GM19397 (cell line): Measurements from ENCODE around the gene SEM1.
"Not testable (repeated sequence)": the region's sequence is repeated elsewhere in the genome, so short reads cannot be mapped to it uniquely, and the experiment has no call there.

Experiments
- ATAC-seq: cut with Tn5 transposase; IDR thresholded peaks from one replicate; pipeline ENCODE4 v1.9.1; 2021; ENCODE audit warnings: mild to moderate bottlenecking, moderate library complexity; ENCODE audit not compliant: unreplicated experiment

SEM1 gene

DNA sequence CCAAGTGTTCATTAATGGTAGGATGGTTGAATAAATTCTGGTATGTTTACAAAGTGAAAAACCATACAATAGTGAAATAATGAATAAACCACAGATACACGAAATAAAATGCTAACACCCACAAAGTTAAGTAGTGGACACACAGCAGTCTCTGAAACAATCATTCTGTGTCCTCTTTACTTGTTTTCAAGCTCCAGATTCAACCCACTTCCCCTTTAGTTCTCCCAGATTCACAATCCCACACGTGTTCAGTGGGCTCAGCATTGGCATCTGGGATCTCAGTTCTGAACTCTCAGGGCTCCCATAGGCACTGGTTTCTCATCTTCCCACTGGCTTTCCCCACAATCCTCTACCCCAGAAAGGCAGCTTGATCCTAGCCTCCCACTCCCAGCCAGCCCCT is 44.9 kb downstream of the SEM1 start:
- ATAC-seq: no peak

DNA sequence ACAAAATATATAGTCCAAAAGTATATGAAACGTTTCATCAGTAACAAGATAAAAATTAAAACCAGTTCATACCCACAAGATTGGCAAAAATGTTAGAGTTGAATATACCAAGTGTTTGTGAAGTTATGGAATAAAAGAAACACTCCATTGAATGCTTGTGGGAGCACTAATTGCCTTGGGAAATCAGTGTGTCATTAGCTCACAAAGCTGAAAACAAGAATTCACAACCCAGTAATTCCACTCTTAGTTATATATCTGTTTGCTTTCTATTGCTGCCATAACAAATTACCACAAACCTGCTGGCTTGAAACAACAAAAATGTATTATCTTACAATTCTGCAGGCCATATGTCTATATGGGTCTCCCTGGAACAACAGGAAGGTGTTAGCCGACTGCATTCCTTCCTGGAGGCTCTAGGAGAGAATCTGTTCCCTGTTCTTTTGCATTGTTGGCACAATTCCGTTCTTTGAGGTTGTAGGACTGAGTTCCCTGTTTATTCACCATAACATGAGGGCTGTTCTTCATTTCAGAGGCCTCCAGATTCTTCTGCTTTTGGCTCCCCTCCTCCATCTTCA is 45.7 kb downstream of the SEM1 start:
- no peak for ATAC-seq

- peak; percentile 94 for ATAC-seq
These were observed 46.2 kb downstream of the SEM1 start for GRCh38 chr7:96663457-96663856.

DNA sequence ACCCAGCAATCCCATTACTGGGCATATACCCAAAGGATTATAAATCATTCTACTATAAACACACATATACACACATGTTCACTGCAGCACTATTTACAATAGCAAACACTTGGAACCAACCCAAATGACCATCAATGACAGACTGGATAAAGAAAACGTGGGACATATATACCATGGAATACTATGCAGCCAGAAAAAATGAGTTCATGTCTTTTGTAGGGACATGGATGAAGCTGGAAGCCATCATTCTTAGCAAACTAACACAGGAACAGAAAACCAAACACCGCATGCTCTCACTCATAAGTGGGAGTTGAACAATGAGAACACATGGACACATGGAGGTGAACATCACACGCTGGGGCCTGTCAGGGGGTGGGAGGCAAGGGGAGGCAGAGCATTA is 47.5 kb downstream of the SEM1 start:
- not testable (repeated sequence) for ATAC-seq

GRCh38 chr7:96658022-96658412 is 51.6 kb downstream of the SEM1 start:
- ATAC-seq: no peak

DNA sequence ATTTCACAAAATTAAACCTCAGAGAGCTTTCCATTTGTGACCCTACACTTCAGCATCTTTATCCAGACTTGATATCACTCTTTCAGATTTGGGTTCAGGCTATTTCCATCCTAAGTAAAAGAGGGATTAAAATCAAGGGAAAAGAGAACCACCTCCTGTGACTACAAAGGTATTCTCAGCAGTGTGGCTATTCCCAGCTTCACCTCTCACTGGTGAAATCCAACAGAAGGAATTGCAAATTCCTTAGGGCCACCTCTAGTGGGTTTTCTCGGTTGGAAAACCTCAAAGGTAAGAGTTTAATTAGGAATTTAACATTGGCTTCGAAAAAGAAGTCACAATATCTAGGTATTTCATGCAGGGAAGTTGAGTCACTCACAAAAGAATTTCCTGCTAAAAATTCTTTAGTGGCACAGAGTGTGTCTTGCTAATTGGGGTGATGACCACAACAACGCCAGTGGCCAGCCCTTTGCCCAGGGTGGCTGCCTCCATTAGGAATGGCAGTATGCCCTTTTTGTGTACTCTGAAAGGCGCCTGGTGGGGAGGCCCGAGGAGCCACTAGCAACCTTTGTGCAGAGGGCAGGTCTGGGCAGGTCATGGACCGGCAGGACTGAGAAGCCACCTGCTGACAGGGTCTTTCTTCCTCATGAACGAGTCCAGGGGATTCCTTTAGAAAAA is 52.2 kb downstream of the SEM1 start:
- ATAC-seq: no peak

- no peak for ATAC-seq
These were observed 53.7 kb downstream of the SEM1 start for GRCh38 chr7:96655956-96656355.

GRCh38 chr7:96654630-96655188 is 54.9 kb downstream of the SEM1 start:
- no peak for ATAC-seq

GRCh38 chr7:96649981-96650380 is 59.7 kb downstream of the SEM1 start:
- no peak for ATAC-seq

DNA sequence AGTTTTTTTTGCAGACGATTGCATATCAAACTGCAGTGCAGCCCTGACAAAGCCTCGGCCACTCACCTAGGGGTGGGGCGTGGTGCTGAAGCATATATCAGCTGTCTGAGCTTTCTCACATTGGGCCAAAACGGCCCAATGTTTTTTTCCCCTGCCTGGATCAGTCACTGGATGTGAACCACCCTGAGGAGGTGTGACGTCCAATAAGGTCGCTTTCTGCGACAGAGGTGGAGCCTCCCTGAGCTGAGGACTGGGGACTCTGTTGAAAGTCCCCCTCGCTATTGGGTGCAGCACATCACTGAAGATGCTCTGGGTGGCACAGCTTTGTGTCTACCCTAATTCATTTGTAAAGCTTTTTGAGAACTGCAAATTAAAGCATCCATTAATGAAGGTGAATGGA is 60.9 kb downstream of the SEM1 start:
- ATAC-seq: no peak

- ATAC-seq: no peak
These were observed 61.9 kb downstream of the SEM1 start for GRCh38 chr7:96647733-96648132.

DNA sequence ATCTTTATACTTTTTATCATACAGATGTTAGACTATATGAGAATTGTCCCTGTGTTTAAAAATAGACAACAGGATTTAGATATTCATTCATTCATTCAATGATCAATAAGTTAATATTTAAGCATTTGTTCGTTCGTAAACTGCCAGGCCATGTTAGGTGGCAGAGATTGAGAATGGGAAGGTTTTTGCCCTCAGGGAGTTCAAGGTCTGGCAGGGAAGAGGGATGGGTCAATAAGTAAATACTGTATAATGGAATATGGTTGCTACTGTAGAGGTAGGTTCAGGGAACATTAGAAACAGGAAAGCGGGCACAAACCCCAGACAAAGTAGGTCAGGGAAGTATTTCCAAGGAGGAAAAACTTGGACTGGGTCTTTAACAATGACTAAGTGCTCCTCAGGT is 64.6 kb downstream of the SEM1 start:
- no peak for ATAC-seq

DNA sequence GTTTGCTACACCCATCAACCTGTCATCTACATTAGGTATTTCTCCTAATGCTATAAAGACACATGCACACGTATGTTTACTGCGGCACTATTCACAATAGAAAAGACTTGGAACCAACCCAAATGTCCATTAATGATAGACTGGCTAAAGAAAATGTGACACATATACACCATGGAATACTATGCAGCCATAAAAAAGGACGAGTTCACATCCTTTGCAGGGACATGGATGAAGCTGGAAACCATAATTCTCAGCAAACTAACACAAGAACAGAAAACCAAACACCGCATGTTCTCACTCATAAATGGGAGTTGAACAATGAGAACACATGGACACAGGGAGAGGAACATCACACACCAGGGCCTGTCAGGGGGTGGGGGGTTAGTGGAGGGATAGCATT is 66.2 kb downstream of the SEM1 start:
- not testable (repeated sequence) for ATAC-seq

DNA sequence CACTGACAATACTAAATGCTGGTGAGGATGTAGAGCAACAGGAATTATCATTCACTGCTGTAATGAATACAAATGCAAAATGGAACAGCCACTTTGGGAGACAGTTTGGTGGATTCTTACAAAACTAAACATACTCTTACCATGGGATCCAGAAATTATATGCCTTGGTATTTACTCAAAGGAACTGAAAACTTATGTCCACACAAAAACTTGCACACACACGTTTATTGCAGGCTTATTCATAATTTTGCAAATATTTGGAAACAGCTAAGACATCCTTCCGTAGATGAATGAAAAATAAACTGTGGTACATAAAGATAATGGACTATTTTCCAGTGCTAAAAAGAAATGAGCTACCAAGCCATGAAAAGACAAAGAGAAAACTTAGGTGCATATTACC is 69.6 kb downstream of the SEM1 start:
- no peak for ATAC-seq
